T1000 (cell line): Measurements from ENCODE around the gene EIF3I.

Source experiments
- DNase-seq: peaks from one replicate; lab custom pipeline; 2025; ENCODE audit warnings: mixed read lengths; lab: John Stamatoyannopoulos, UW

EIF3I gene

GRCh38 chr1:32266921-32267591 lies 44.8 kb downstream of the EIF3I start:
- no peak for DNase-seq

- DNase-seq: no peak
Measured at GRCh38 chr1:32269744-32270143, 47.5 kb downstream of the EIF3I start.

DNA sequence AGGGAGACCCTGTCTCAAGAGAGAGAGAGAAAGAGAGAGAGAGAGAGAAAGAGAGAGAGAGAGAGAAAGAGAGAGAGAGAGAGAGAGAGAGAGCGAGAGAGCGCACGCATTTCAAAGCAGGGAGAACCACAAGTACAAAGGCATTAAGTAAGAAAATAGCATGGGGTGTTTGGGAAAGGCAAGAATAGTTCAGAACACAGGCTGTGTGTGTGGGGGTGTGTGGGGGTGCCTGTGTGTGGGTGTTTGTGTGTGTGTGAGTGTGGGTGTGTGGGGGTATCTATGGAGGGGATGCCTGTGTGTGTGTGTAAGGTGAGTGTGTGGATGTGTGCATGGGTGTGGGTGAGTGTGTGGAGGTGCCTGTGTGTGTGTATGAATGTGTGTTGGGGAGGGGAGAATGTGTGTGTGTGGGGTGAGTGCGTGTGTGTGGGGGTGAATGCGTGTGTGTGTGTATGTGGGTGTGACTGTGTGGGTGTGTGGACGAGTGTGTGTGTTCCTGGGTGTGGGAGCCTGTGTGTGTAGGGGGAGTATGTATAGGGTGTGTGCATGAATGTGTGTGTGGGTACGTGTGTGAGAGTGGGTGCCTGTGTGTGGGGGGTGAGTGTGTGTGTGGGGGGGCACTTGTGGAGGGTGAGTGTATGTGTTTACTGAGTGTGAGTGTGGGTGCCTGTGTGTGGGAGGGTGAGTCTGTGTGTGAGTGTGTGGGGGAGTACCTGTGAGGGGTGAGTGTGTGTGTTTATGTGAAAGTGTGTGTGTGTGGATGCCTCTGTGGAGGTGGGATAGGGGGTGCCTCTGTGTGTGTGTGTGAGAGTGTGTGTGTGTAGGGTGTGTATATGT lies 50.6 kb downstream of the EIF3I start:
- no peak for DNase-seq

DNA sequence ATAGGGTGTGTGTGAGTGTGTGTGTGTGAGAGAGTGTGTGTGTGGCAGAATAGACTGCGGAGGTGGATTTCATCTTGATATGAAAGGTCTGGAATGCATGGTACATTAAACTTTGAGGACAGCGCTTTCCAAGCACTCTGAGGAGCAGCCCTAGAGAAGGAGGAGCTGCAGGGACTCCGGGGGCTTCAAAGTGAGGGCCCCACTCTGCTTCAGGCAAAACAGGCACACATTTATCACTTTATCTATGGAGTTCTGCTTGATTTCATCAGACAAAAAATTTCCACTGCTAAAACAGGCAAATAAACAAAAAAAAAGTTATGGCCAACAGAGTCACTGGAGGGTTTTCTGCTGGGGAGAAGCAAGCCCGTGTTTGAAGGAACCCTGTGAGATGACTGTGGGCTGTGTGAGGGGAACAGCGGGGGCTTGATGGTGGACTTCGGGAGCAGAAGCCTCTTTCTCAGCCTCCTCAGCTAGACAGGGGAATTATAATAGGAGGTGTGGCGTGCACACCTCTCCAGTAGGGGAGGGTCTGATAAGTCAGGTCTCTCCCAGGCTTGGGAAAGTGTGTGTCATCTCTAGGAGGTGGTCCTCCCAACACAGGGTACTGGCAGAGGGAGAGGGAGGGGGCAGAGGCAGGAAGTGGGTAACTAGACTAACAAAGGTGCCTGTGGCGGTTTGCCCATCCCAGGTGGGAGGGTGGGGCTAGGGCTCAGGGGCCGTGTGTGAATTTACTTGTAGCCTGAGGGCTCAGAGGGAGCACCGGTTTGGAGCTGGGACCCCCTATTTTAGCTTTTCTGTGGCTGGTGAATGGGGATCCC lies 51.4 kb downstream of the EIF3I start:
- DNase-seq: no peak

- no peak for DNase-seq
Measured at GRCh38 chr1:32274646-32275340, 52.6 kb downstream of the EIF3I start.

DNA sequence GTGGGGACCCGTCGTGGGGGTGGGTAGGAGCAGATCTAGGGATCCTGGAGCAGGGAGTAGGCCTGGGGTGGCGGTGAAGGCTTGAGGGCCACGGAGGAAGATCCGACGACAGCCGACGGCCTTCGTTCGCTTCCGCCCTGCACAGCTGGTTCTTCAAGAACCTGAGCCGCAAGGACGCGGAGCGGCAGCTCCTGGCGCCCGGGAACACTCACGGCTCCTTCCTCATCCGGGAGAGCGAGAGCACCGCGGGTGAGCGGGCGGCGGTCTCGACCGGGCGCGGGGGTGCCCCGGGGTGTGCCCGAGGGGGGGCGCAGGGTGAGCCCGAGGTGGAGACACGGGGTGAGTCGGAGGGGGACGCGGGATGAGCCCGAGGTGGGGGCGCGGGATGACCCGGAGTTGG lies 53.2 kb downstream of the EIF3I start:
- no peak for DNase-seq

DNA sequence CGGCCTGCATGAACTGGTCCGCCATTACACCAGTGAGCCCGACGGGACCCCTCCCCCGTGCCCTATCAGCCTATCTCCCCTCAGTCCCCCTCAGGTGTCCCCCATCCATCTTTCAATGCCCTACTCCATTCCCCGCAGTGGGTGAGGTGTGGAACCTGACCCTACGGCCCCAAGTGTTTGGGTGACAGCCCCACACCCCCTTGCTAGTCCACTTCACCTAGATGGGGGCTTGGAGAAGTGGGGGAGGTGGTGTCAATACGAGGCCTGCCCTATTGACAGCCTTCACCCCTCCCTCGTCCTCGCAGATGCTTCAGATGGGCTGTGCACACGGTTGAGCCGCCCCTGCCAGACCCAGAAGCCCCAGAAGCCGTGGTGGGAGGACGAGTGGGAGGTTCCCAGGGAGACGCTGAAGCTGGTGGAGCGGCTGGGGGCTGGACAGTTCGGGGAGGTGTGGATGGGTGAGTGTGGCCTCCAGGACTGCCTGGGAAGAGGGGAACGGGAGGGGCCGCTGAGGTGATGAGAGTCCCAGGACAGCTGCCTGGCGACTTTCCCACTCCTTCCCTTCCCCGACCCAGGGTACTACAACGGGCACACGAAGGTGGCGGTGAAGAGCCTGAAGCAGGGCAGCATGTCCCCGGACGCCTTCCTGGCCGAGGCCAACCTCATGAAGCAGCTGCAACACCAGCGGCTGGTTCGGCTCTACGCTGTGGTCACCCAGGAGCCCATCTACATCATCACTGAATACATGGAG lies 54.0 kb downstream of the EIF3I start:
- DNase-seq: no peak
